ENCODE measurements around the gene OIT3. TPM values are rescaled to one million over a fixed set of nuclear protein-coding genes. Genes with fewer than 3 reads are reported as not detected.

The OIT3 gene
- polyA plus RNA-seq, 1 of the 3 experiments (the other 2 are of a cell fraction), result not detected

DNA sequence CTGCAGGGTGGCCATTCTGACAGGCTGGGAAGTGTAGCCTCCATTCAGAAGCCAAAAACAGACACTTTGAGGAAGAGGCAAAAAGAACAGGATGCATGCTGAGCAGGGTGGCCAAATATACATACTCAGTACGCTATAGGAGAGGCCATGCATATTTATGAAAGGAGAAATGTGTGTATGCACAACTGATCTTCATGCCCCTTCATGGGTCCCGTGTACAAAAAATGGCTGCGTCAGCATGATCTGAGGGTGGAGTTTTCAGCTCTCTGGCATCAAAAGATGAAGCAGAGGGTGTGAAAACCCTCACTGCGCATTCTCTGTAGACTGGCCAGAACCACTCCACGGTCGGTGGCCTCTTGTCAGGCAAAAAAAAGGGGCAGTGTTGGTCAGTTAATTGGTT, 35.5 kb upstream of the OIT3 start (continued):
- no peak for TF ChIP-seq FOSL2 (IDR thresholded peaks at IDR 0.05; ENCODE audit: borderline replicate concordance, low read depth)

DNA sequence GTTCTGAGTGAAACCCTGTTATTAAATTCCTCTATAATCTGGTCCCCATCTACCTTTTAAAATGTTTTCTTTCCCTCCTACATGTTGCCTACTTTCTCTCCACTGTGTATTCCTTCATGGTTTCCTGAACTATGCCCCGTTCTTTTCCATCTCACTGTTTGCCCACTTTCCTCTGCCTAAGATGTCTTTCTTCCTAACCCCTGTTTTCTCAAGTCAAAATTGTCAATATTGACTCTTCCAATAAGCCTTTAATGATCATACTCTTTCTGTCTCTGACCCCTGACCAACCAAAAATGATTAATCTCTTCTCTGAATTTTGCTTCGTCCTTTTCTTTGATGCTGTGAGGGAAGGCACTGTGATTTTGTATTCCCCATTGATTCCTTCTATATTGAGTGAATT, 30.6 kb upstream of the OIT3 start:
- Histone ChIP-seq H3K4me2 (no peak overlapping the region), H3K9me3 (no peaks in the 10 kb centered on the region), H2AFZ (ENCODE audit: low read depth) (no peak overlapping the region), H4K20me1 (ENCODE audit: insufficient read depth) (no peaks in the 10 kb centered on the region), H3K4me3 (ENCODE audit: low read depth in 2 of 2, low read length in 1 of 2) (no peak overlapping the region), H3K4me1 (ENCODE audit: control insufficient read depth in 1 of 2, insufficient read depth in 2 of 2, low read depth in 1 of 2, low read length in 1 of 2) (no peaks in the 10 kb centered on the region), H3K36me3 (replicated peaks in 1 of 2; ENCODE audit: control insufficient read depth in 1 of 2, insufficient read depth in 2 of 2, low read length in 1 of 2) (peaks cover 7 to 15% of the 10 kb centered on the region in 2 experiments), H3K9ac (no peak overlapping the region), H3K27ac (ENCODE audit: low read depth in 2 of 2, low read length in 1 of 2) (no peak overlapping the region), H3K79me2 (ENCODE audit: insufficient read depth) (no peaks in the 10 kb centered on the region), H3K9me2 (no peaks in the 10 kb centered on the region), H3K27me3 (ENCODE audit: insufficient read depth) (no peaks in the 10 kb centered on the region), H3F3A (replicated peaks; ENCODE audit: insufficient read depth) (no peaks in the 10 kb centered on the region)
- no peak for DNase-seq
- ChIA-PET CTCF (no interaction called here), POLR2A (no interaction called here)
- whole genome bisulfite sequencing (ENCODE audit: low lambda C conversion rate), result 89% methylated on average over 2 of the region's 2 CpGs
- TF ChIP-seq TCF12 (IDR thresholded peaks at IDR 0.05), result no peak
- no peak for TF ChIP-seq YY1 (IDR thresholded peaks at IDR 0.05; ENCODE audit: low read depth)
- no peak for TF ChIP-seq TAF1 (IDR thresholded peaks at IDR 0.05; ENCODE audit: borderline replicate concordance, low read depth, low read length)

DNA sequence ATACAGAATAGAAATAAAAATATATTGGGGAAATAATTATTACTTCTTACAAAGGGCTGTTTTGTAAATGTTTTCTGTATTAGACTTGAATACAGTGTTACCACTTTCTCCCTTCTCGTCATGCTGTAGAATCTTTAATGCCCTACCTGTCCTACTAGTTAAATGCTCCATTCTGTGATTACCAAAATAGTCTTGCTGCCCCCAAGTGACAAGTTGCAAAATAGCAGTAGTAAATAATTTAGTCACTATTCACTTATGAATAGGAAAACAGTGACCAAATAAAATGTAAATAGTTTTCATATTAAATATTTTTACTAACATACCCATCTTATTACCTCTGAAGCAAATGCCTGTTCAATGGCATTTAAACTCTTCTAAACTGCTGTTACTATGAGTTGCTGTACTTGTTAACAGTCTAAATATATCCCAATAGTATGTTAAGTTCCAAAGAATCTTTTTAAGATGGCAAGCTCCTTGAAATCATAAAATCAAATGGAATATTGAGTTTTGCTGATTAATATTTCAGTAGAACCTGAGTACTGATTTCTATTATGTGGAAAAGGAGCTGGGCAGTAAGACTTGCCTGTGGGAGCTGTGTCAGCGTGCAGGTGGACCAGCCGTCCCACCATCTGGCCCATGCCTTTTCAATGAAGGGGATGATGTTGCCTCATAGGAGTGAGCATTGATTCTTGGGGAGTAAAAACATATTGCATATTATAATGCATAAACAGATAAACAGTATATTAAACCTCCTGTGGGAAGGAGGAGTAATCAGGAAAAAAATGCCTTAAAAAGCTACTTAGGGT, 18.1 kb upstream of the OIT3 start:
- no peak overlapping the region for H2AFZ ChIP-seq (ENCODE audit: low read depth)
- ChIA-PET CTCF (interaction anchor here (0.7 to 2.1 kb wide), 4 partner anchors 9 to 511 kb away, joined by 3 to 19 read pairs (median 3); partner anchors contain the start of gene OIT3), POLR2A (no interaction called here)
- no peak overlapping the region for H3K9ac ChIP-seq
- no peaks in the 10 kb centered on the region for H4K20me1 ChIP-seq (ENCODE audit: insufficient read depth)
- TF ChIP-seq SMC3 (IDR thresholded peaks at IDR 0.05; ENCODE audit: low read depth, low read length), result peak; percentile 44
- peak; percentile 74 for TF ChIP-seq RAD21 (IDR thresholded peaks at IDR 0.05; ENCODE audit: low read length)
- no peak for TF ChIP-seq MXI1 (IDR thresholded peaks at IDR 0.05; ENCODE audit: low read depth, low read length)
- TF ChIP-seq FOSL2 (IDR thresholded peaks at IDR 0.05; ENCODE audit: borderline replicate concordance, low read depth), result no peak
- TF ChIP-seq, protein P1, sequence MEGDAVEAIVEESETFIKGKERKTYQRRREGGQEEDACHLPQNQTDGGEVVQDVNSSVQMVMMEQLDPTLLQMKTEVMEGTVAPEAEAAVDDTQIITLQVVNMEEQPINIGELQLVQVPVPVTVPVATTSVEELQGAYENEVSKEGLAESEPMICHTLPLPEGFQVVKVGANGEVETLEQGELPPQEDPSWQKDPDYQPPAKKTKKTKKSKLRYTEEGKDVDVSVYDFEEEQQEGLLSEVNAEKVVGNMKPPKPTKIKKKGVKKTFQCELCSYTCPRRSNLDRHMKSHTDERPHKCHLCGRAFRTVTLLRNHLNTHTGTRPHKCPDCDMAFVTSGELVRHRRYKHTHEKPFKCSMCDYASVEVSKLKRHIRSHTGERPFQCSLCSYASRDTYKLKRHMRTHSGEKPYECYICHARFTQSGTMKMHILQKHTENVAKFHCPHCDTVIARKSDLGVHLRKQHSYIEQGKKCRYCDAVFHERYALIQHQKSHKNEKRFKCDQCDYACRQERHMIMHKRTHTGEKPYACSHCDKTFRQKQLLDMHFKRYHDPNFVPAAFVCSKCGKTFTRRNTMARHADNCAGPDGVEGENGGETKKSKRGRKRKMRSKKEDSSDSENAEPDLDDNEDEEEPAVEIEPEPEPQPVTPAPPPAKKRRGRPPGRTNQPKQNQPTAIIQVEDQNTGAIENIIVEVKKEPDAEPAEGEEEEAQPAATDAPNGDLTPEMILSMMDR (IDR thresholded peaks at IDR 0.05), result peak; percentile 66
- no peaks in the 10 kb centered on the region for H3K79me2 ChIP-seq (ENCODE audit: insufficient read depth)
- peaks cover 3 to 47% of the 10 kb centered on the region in 2 experiments for H3K36me3 ChIP-seq (replicated peaks in 1 of 2; ENCODE audit: control insufficient read depth in 1 of 2, insufficient read depth in 2 of 2, low read length in 1 of 2)
- H3K9me3 ChIP-seq, result peaks cover 10% of the 10 kb centered on the region
- H3K4me3 ChIP-seq (ENCODE audit: low read depth in 2 of 2, low read length in 1 of 2), result no peak overlapping the region
- H3K4me2 ChIP-seq, result no peak overlapping the region
- H3F3A ChIP-seq (replicated peaks; ENCODE audit: insufficient read depth), result peaks cover 3% of the 10 kb centered on the region
- no peaks in the 10 kb centered on the region for H3K9me2 ChIP-seq
- H3K27ac ChIP-seq (ENCODE audit: low read depth in 2 of 2, low read length in 1 of 2), result no peak overlapping the region
- no peaks in the 10 kb centered on the region for H3K4me1 ChIP-seq (ENCODE audit: control insufficient read depth in 1 of 2, insufficient read depth in 2 of 2, low read depth in 1 of 2, low read length in 1 of 2)
- H3K27me3 ChIP-seq (ENCODE audit: insufficient read depth), result no peaks in the 10 kb centered on the region
- WGBS (ENCODE audit: low lambda C conversion rate), result 86% methylated on average over 3 of the region's 3 CpGs
- peak; percentile 25 for DNase-seq
